RPMI8226 (cell line): ENCODE results near the gene ANKRD39.
"Not testable (repeated sequence)": the region's sequence is repeated elsewhere in the genome, so short reads cannot be mapped to it uniquely, and the experiment has no call there.

Source experiments
- DNase-seq: peaks from one replicate; pipeline ENCODE4 v3.0.0-alpha.2; 2015

ANKRD39 gene

GRCh38 chr2:96857667-96858372 lies at the start of gene ANKRD39:
ANKRD39 (minus strand) TSS chr2:96858016; CDS start chr2:96857987, 29 bp downstream.
- DNase-seq = peak; percentile 99

- no peak for DNase-seq
Measured at GRCh38 chr2:96906729-96907114, 48.9 kb upstream of the ANKRD39 start.

- peak; percentile 38 for DNase-seq
Measured at GRCh38 chr2:96903815-96904214, 46.0 kb upstream of the ANKRD39 start.

- no peak for DNase-seq
Measured at GRCh38 chr2:96903318-96903717, 45.5 kb upstream of the ANKRD39 start.

GRCh38 chr2:96900237-96900636 lies 42.4 kb upstream of the ANKRD39 start:
- DNase-seq = no peak

- no peak for DNase-seq
Measured at GRCh38 chr2:96899413-96899741, 41.6 kb upstream of the ANKRD39 start.

GRCh38 chr2:96898641-96899412 lies 41.0 kb upstream of the ANKRD39 start:
- peak; percentile 26 for DNase-seq

- DNase-seq = no peak
Measured at GRCh38 chr2:96898135-96898505, 40.3 kb upstream of the ANKRD39 start.

GRCh38 chr2:96897491-96898134 lies 39.8 kb upstream of the ANKRD39 start:
- no peak for DNase-seq

- peak; percentile 98 for DNase-seq
Measured at GRCh38 chr2:96895746-96896651, 38.2 kb upstream of the ANKRD39 start.

- no peak for DNase-seq
Measured at GRCh38 chr2:96895032-96895745, 37.4 kb upstream of the ANKRD39 start.

- no peak for DNase-seq
Measured at GRCh38 chr2:96894151-96894531, 36.3 kb upstream of the ANKRD39 start.

GRCh38 chr2:96893289-96894150 lies 35.7 kb upstream of the ANKRD39 start:
- no peak for DNase-seq

- no peak for DNase-seq
Measured at GRCh38 chr2:96891591-96892333, 33.9 kb upstream of the ANKRD39 start.

- no peak for DNase-seq
Measured at GRCh38 chr2:96890726-96891385, 33.0 kb upstream of the ANKRD39 start.

GRCh38 chr2:96890252-96890651 lies 32.4 kb upstream of the ANKRD39 start:
- no peak for DNase-seq

- DNase-seq = not testable (repeated sequence)
Measured at GRCh38 chr2:96889502-96889901, 31.7 kb upstream of the ANKRD39 start.

- peak; percentile 54 for DNase-seq
Measured at GRCh38 chr2:96888072-96889011, 30.5 kb upstream of the ANKRD39 start.

GRCh38 chr2:96887493-96888012 lies 29.7 kb upstream of the ANKRD39 start:
- DNase-seq = no peak
